ENCODE data around the gene EGFR.

EGFR gene

DNA sequence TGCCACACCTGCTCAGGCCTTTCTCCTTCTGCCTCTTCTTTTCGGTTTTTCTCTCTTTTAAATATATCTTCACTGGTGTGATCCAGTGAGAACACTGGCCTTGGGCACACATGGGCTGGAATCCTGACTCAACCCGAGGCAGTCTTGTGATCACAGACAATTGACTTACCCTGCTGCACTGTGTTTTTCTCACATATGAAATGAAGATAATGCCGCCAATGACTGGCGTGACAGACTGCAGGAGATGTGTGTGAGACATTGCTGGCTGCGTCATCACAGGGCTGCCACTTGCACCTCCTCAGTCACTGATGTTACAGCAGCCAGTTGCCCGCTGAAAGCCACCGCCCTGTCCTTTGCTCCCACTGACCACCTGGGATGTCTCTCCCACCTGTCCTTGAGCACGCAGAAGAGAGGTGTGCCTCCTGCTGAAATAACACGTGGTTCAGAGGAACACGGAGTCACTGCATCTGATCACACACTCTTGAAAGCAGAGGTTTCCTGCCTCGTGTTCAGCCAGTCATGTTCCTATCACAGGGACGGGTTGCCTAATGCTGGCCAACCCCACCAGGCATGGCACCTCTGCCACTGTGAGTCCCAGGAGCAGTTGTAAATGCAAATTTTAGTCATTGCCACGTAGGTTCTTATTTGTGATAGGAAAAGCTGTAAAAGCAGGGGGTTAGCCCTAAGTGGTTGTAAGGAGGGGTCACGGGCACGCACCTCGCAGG is 221.8 kb downstream of the EGFR start:
- no peak overlapping the region for H3K14ac ChIP-seq (ENCODE audit: low read length)
- H3K4me1 ChIP-seq (ENCODE audit: control insufficient read depth in 2 of 2, insufficient read depth in 1 of 2, low read depth in 1 of 2, low read length in 2 of 2) = peaks cover 7 to 9% of the 10 kb centered on the region in 2 donors
- no peak overlapping the region for H3K23ac ChIP-seq (ENCODE audit: low read depth, low read length, poor library complexity)
- no peak overlapping the region for H2BK5ac ChIP-seq (ENCODE audit: low read length)
- no peak for DNase-seq (ENCODE audit: low spot score)
- H3K36me3 ChIP-seq (replicated peaks in 1 of 2; ENCODE audit: control insufficient read depth in 2 of 2, insufficient read depth in 2 of 2, low read length in 2 of 2) = no peaks in the 10 kb centered on the region
- H3K27ac ChIP-seq (replicated peaks; ENCODE audit: low read length) = no peak overlapping the region
- peaks cover 0 to 14% (median 0%) of the 10 kb centered on the region in 3 experiments for H3K27me3 ChIP-seq (ENCODE audit: control insufficient read depth in 3 of 3, insufficient read depth in 3 of 3, low read depth in 1 of 3, low read length in 3 of 3)
- H2BK15ac ChIP-seq (ENCODE audit: low read length) = no peak overlapping the region
- no peak overlapping the region for H2BK120ac ChIP-seq (ENCODE audit: low read depth, low read length)
- H3K9ac ChIP-seq (ENCODE audit: low read depth, low read length, poor library complexity) = no peak overlapping the region
- no peaks in the 10 kb centered on the region for H3K79me1 ChIP-seq (ENCODE audit: low read depth, low read length)
- peaks cover 3 to 13% of the 10 kb centered on the region in 2 donors for H3K9me3 ChIP-seq (replicated peaks in 1 of 2; ENCODE audit: control insufficient read depth in 2 of 2, insufficient read depth in 1 of 2, low read depth in 1 of 2, low read length in 2 of 2)
- H4K91ac ChIP-seq (ENCODE audit: low read depth, low read length, poor library complexity) = no peak overlapping the region
- no peak overlapping the region for H2BK12ac ChIP-seq (ENCODE audit: low read length)
- H3K4ac ChIP-seq (ENCODE audit: low read length) = no peak overlapping the region
- H3K4me3 ChIP-seq (ENCODE audit: low read length in 2 of 2) = no peak overlapping the region
- no peak overlapping the region for H2AFZ ChIP-seq (ENCODE audit: low read length)
- H4K8ac ChIP-seq (ENCODE audit: low read depth, low read length) = no peak overlapping the region
- H3K4me2 ChIP-seq (ENCODE audit: insufficient read depth, low read length, poor library complexity, severe bottlenecking) = no peak overlapping the region
- WGBS, 2 donors (ENCODE audit: extremely low coverage in 2 of 2, insufficient read length in 2 of 2, insufficient replicate concordance in 1 of 2) = no CpG with 5 or more reads among the region's 16 CpGs
- H3K18ac ChIP-seq (ENCODE audit: low read length) = no peak overlapping the region
- H2AK5ac ChIP-seq (ENCODE audit: low read depth, low read length) = no peak overlapping the region

DNA sequence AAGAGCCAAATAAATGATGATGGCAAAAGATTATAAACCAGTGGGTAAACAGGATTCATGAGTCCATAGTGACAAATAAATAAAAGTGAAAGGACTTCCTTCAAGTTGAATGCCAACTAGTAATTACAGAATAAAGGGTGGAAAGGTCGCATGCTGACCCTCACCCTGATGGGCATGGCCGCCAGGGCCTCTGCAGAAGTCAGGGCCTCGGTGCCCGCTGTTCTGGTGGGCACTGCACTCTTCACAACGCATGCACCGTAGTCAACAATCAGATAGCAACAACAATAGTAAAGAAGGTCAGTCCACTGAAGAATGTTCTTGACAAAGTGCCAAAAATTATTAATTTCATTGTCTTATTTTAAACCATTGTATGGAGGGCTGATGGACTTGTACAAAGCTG is 223.1 kb downstream of the EGFR start:
- Histone ChIP-seq H3K14ac (ENCODE audit: low read length) (no peak overlapping the region), H2AK5ac (ENCODE audit: low read depth, low read length) (no peak overlapping the region), H3K9ac (ENCODE audit: low read depth, low read length, poor library complexity) (no peak overlapping the region), H3K4me1 (ENCODE audit: control insufficient read depth in 2 of 2, insufficient read depth in 1 of 2, low read depth in 1 of 2, low read length in 2 of 2) (peaks cover 3 to 7% of the 10 kb centered on the region in 2 donors), H3K27me3 (ENCODE audit: control insufficient read depth in 3 of 3, insufficient read depth in 3 of 3, low read depth in 1 of 3, low read length in 3 of 3) (peaks cover 0 to 5% (median 0%) of the 10 kb centered on the region in 3 experiments), H2BK15ac (ENCODE audit: low read length) (no peak overlapping the region), H3K23ac (ENCODE audit: low read depth, low read length, poor library complexity) (no peak overlapping the region), H3K27ac (replicated peaks; ENCODE audit: low read length) (no peak overlapping the region), H3K36me3 (replicated peaks in 1 of 2; ENCODE audit: control insufficient read depth in 2 of 2, insufficient read depth in 2 of 2, low read length in 2 of 2) (no peaks in the 10 kb centered on the region), H3K4me2 (ENCODE audit: insufficient read depth, low read length, poor library complexity, severe bottlenecking) (no peak overlapping the region), H4K91ac (ENCODE audit: low read depth, low read length, poor library complexity) (no peak overlapping the region), H2AFZ (ENCODE audit: low read length) (no peak overlapping the region), H2BK5ac (ENCODE audit: low read length) (no peak overlapping the region), H3K79me1 (ENCODE audit: low read depth, low read length) (no peaks in the 10 kb centered on the region), H2BK12ac (ENCODE audit: low read length) (no peak overlapping the region), H4K8ac (ENCODE audit: low read depth, low read length) (no peak overlapping the region), H2BK120ac (ENCODE audit: low read depth, low read length) (no peak overlapping the region), H3K9me3 (replicated peaks in 1 of 2; ENCODE audit: control insufficient read depth in 2 of 2, insufficient read depth in 1 of 2, low read depth in 1 of 2, low read length in 2 of 2) (peaks cover 3 to 13% of the 10 kb centered on the region in 2 donors), H3K4me3 (ENCODE audit: low read length in 2 of 2) (no peak overlapping the region), H3K4ac (ENCODE audit: low read length) (no peak overlapping the region), H3K18ac (ENCODE audit: low read length) (no peak overlapping the region)
- no peak for DNase-seq (ENCODE audit: low spot score)
- no CpG with 5 or more reads among the region's 6 CpGs for WGBS, 2 donors (ENCODE audit: extremely low coverage in 2 of 2, insufficient read length in 2 of 2, insufficient replicate concordance in 1 of 2)

DNA sequence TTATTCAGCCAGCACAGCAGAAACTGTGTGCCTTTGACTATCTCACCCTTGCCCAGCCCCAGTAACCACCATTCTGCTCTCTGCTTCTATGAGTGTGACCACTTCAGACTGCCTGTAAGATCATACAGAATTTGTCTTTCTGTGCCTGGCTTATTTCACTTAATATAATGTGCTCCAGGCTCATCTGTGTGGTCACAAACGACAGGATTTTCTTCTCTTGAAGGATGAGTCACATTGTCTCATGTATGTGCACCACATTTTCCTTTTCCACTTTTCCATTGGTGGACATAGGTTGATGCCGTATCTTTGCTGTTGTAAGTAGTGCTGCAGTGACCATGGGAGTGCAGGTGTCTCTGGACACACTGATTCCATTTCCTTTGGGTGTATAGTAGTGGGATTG is 223.8 kb downstream of the EGFR start:
- no CpG with 5 or more reads among the region's 2 CpGs for WGBS, 2 donors (ENCODE audit: extremely low coverage in 2 of 2, insufficient read length in 2 of 2, insufficient replicate concordance in 1 of 2)
- Histone ChIP-seq H3K23ac (ENCODE audit: low read depth, low read length, poor library complexity) (no peak overlapping the region), H3K27ac (replicated peaks; ENCODE audit: low read length) (no peak overlapping the region), H3K4me1 (ENCODE audit: control insufficient read depth in 2 of 2, insufficient read depth in 1 of 2, low read depth in 1 of 2, low read length in 2 of 2) (peaks cover 0 to 2% of the 10 kb centered on the region in 2 donors), H2BK5ac (ENCODE audit: low read length) (no peak overlapping the region), H3K4me2 (ENCODE audit: insufficient read depth, low read length, poor library complexity, severe bottlenecking) (no peak overlapping the region), H3K4me3 (ENCODE audit: low read length in 2 of 2) (no peak overlapping the region), H3K18ac (ENCODE audit: low read length) (no peak overlapping the region), H3K9me3 (replicated peaks in 1 of 2; ENCODE audit: control insufficient read depth in 2 of 2, insufficient read depth in 1 of 2, low read depth in 1 of 2, low read length in 2 of 2) (peaks cover 3 to 13% of the 10 kb centered on the region in 2 donors), H3K79me1 (ENCODE audit: low read depth, low read length) (no peaks in the 10 kb centered on the region), H2BK120ac (ENCODE audit: low read depth, low read length) (no peak overlapping the region), H3K14ac (ENCODE audit: low read length) (no peak overlapping the region), H3K36me3 (replicated peaks in 1 of 2; ENCODE audit: control insufficient read depth in 2 of 2, insufficient read depth in 2 of 2, low read length in 2 of 2) (no peaks in the 10 kb centered on the region), H3K27me3 (ENCODE audit: control insufficient read depth in 3 of 3, insufficient read depth in 3 of 3, low read depth in 1 of 3, low read length in 3 of 3) (peaks cover 0 to 5% (median 0%) of the 10 kb centered on the region in 3 experiments), H4K91ac (ENCODE audit: low read depth, low read length, poor library complexity) (no peak overlapping the region), H2AK5ac (ENCODE audit: low read depth, low read length) (no peak overlapping the region), H3K4ac (ENCODE audit: low read length) (no peak overlapping the region), H2AFZ (ENCODE audit: low read length) (no peak overlapping the region), H2BK15ac (ENCODE audit: low read length) (no peak overlapping the region), H3K9ac (ENCODE audit: low read depth, low read length, poor library complexity) (no peak overlapping the region), H2BK12ac (ENCODE audit: low read length) (no peak overlapping the region), H4K8ac (ENCODE audit: low read depth, low read length) (no peak overlapping the region)
- DNase-seq (ENCODE audit: low spot score) = no peak

DNA sequence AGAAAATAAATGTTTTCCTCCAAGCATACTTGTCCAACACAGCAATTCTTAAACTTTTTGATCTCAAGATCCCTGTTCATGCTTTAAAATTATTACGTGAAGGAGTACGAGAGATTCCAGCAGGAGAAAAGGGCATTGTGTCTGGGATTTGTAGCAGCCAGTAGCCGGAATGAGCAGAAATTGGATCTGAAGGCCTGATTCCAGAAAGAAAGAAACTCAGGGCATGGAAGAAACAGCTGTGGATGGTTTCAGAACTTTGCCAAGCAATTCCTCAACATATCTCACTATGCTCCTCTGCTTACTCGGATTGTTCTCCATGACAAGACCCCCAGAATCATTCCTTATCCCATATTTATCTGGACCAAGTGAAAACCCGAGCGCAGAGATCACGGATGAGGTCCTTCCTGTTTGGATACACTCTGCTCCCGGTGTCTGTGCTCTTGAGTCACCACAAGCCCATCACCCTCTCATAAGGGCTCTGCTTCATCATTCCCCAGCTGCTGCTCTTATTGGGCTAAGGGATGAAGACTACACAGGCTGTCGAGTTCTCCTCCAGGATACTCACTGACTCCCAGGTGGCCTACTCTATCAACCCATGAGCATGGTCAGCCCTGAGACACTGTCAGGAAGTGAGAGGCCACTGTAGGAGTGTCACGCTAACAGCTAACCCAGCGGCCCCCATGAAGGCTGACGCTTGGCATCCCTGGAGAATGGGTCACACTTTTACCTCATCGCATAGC is 225.4 kb downstream of the EGFR start:
- Histone ChIP-seq H4K8ac (ENCODE audit: low read depth, low read length) (no peak overlapping the region), H3K36me3 (replicated peaks in 1 of 2; ENCODE audit: control insufficient read depth in 2 of 2, insufficient read depth in 2 of 2, low read length in 2 of 2) (no peaks in the 10 kb centered on the region), H3K4me2 (ENCODE audit: insufficient read depth, low read length, poor library complexity, severe bottlenecking) (no peak overlapping the region), H3K4me1 (ENCODE audit: control insufficient read depth in 2 of 2, insufficient read depth in 1 of 2, low read depth in 1 of 2, low read length in 2 of 2) (no peaks in the 10 kb centered on the region), H2BK12ac (ENCODE audit: low read length) (no peak overlapping the region), H3K23ac (ENCODE audit: low read depth, low read length, poor library complexity) (no peak overlapping the region), H2BK5ac (ENCODE audit: low read length) (no peak overlapping the region), H4K91ac (ENCODE audit: low read depth, low read length, poor library complexity) (no peak overlapping the region), H3K18ac (ENCODE audit: low read length) (no peak overlapping the region), H2AK5ac (ENCODE audit: low read depth, low read length) (no peak overlapping the region), H3K9ac (ENCODE audit: low read depth, low read length, poor library complexity) (no peak overlapping the region), H3K9me3 (replicated peaks in 1 of 2; ENCODE audit: control insufficient read depth in 2 of 2, insufficient read depth in 1 of 2, low read depth in 1 of 2, low read length in 2 of 2) (peaks cover 3 to 13% of the 10 kb centered on the region in 2 donors), H3K79me1 (ENCODE audit: low read depth, low read length) (no peaks in the 10 kb centered on the region), H3K4ac (ENCODE audit: low read length) (no peak overlapping the region), H2BK15ac (ENCODE audit: low read length) (no peak overlapping the region), H3K14ac (ENCODE audit: low read length) (no peak overlapping the region), H2AFZ (ENCODE audit: low read length) (no peak overlapping the region), H2BK120ac (ENCODE audit: low read depth, low read length) (no peak overlapping the region), H3K27me3 (ENCODE audit: control insufficient read depth in 3 of 3, insufficient read depth in 3 of 3, low read depth in 1 of 3, low read length in 3 of 3) (peaks cover 0 to 5% (median 0%) of the 10 kb centered on the region in 3 experiments), H3K4me3 (ENCODE audit: low read length in 2 of 2) (no peak overlapping the region), H3K27ac (replicated peaks; ENCODE audit: low read length) (no peak overlapping the region)
- DNase-seq (ENCODE audit: low spot score) = no peak
- WGBS, 2 donors (ENCODE audit: extremely low coverage in 2 of 2, insufficient read length in 2 of 2, insufficient replicate concordance in 1 of 2) = no CpG with 5 or more reads among the region's 13 CpGs
